ENCODE results near the gene GK. TPM values are rescaled to one million over a fixed set of nuclear protein-coding genes. Genes with fewer than 3 reads are reported as not detected.

Gene GK
- total and polyA plus RNA-seq, 4 donors: 20.2 to 84.0 (median 35.1) TPM

DNA sequence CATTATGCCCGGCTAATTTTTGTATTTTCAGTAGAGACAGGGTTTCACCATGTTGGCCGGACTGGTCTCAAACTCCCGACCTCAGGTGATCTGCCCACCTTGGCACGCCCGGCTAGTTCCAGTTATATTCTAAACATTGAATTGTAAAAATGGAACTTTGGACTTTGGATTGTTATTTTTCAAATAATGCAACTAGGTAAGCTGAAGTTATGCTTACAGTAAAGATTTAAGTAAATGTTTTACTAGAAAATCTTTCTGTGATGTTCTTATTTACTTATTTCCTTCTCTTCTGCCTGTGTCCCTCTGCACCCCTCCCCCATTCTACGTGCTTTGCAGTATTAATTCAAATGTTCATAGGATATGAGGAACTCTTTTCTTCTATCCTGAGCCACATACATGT is 26.1 kb downstream of the GK start:
- DNase-seq (no peak), ATAC-seq (ENCODE audit: insufficient read depth, low FRiP score) (no peak)
- no peaks in the 10 kb centered on the region for H3K4me1 ChIP-seq (ENCODE audit: control insufficient read depth in 5 of 5, insufficient read depth in 5 of 5, low read length in 5 of 5)
- peaks cover 0 to 4% (median 0%) of the 10 kb centered on the region in 3 donors for H3K27me3 ChIP-seq (ENCODE audit: control insufficient read depth in 3 of 3, insufficient read depth in 3 of 3, low read length in 2 of 3)
- peaks cover 0 to 1% (median 0%) of the 10 kb centered on the region in 4 donors for H3K36me3 ChIP-seq (ENCODE audit: control insufficient read depth in 4 of 4, insufficient read depth in 4 of 4, low read length in 4 of 4)
- TF ChIP-seq, protein P1, sequence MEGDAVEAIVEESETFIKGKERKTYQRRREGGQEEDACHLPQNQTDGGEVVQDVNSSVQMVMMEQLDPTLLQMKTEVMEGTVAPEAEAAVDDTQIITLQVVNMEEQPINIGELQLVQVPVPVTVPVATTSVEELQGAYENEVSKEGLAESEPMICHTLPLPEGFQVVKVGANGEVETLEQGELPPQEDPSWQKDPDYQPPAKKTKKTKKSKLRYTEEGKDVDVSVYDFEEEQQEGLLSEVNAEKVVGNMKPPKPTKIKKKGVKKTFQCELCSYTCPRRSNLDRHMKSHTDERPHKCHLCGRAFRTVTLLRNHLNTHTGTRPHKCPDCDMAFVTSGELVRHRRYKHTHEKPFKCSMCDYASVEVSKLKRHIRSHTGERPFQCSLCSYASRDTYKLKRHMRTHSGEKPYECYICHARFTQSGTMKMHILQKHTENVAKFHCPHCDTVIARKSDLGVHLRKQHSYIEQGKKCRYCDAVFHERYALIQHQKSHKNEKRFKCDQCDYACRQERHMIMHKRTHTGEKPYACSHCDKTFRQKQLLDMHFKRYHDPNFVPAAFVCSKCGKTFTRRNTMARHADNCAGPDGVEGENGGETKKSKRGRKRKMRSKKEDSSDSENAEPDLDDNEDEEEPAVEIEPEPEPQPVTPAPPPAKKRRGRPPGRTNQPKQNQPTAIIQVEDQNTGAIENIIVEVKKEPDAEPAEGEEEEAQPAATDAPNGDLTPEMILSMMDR (IDR thresholded peaks at IDR 0.05; ENCODE audit: control extremely low read depth, extremely low read depth): no peak
- no peak overlapping the region for H3K27ac ChIP-seq (ENCODE audit: low read depth in 1 of 2, low read length in 1 of 2)
- no peaks in the 10 kb centered on the region for H3K9me3 ChIP-seq (ENCODE audit: control insufficient read depth in 4 of 4, insufficient read depth in 3 of 4, low read length in 3 of 4)
- H3K4me3 ChIP-seq: no peak overlapping the region
- H3K9ac ChIP-seq (ENCODE audit: insufficient read depth in 1 of 2, low read length in 2 of 2): no peak overlapping the region
- WGBS, 2 donors: 86 to 97% methylated on average over 6 of the region's 6 CpGs

DNA sequence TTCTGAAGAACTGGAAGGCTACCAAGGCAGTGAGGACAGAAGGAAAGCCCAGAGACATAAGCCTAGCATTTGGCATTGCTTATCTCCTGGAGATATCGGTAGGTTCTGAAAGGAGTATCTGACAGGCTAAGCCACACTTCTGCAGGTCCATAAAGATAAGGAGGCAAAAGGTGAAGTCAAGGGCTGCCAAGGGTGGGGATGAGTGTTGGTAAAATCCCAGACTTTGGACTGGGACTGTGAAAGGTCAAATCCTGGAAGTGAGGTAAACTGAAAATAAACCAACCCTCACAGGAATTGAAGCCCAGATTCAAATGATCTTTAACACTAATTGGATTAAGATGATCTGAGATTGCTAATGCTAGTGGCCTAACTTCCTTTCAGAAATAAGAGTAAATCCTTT is 27.4 kb downstream of the GK start:
- H3K27ac ChIP-seq (ENCODE audit: low read depth in 1 of 2, low read length in 1 of 2): no peak overlapping the region
- no peak overlapping the region for H3K9ac ChIP-seq (ENCODE audit: insufficient read depth in 1 of 2, low read length in 2 of 2)
- H3K36me3 ChIP-seq (ENCODE audit: control insufficient read depth in 4 of 4, insufficient read depth in 4 of 4, low read length in 4 of 4): peaks cover 0 to 1% (median 0%) of the 10 kb centered on the region in 4 donors
- no peak overlapping the region for H3K4me3 ChIP-seq
- no peaks in the 10 kb centered on the region for H3K9me3 ChIP-seq (ENCODE audit: control insufficient read depth in 4 of 4, insufficient read depth in 3 of 4, low read length in 3 of 4)
- H3K4me1 ChIP-seq (ENCODE audit: control insufficient read depth in 5 of 5, insufficient read depth in 5 of 5, low read length in 5 of 5): no peaks in the 10 kb centered on the region
- ATAC-seq (ENCODE audit: insufficient read depth, low FRiP score) (no peak), DNase-seq (no peak)
- WGBS, 2 donors: 83 to 100% methylated on average over 1 of the region's 1 CpG
- TF ChIP-seq, protein P1 (IDR thresholded peaks at IDR 0.05; ENCODE audit: control extremely low read depth, extremely low read depth): no peak
- peaks cover 0 to 4% (median 0%) of the 10 kb centered on the region in 3 donors for H3K27me3 ChIP-seq (ENCODE audit: control insufficient read depth in 3 of 3, insufficient read depth in 3 of 3, low read length in 2 of 3)

GRCh38 chrX:30688641-30689040 is 35.4 kb downstream of the GK start:
- DNase-seq (no peak), ATAC-seq (ENCODE audit: insufficient read depth, low FRiP score) (no peak)
- Histone ChIP-seq H3K4me1 (ENCODE audit: control insufficient read depth in 5 of 5, insufficient read depth in 5 of 5, low read length in 5 of 5) (no peaks in the 10 kb centered on the region), H3K4me3 (no peak overlapping the region), H3K27me3 (ENCODE audit: control insufficient read depth in 3 of 3, insufficient read depth in 3 of 3, low read length in 2 of 3) (peaks cover 0 to 3% (median 0%) of the 10 kb centered on the region in 3 donors), H3K27ac (ENCODE audit: low read depth in 1 of 2, low read length in 1 of 2) (no peak overlapping the region), H3K9me3 (ENCODE audit: control insufficient read depth in 4 of 4, insufficient read depth in 3 of 4, low read length in 3 of 4) (no peaks in the 10 kb centered on the region), H3K9ac (ENCODE audit: insufficient read depth in 1 of 2, low read length in 2 of 2) (no peak overlapping the region), H3K36me3 (ENCODE audit: control insufficient read depth in 4 of 4, insufficient read depth in 4 of 4, low read length in 4 of 4) (no peaks in the 10 kb centered on the region)
- TF ChIP-seq, protein P1 (IDR thresholded peaks at IDR 0.05; ENCODE audit: control extremely low read depth, extremely low read depth): no peak
- WGBS, 2 donors: 73 to 97% methylated on average over 2 of the region's 2 CpGs

GRCh38 chrX:30689116-30689515 is 35.9 kb downstream of the GK start:
- Histone ChIP-seq H3K9me3 (ENCODE audit: control insufficient read depth in 4 of 4, insufficient read depth in 3 of 4, low read length in 3 of 4) (no peaks in the 10 kb centered on the region), H3K27me3 (ENCODE audit: control insufficient read depth in 3 of 3, insufficient read depth in 3 of 3, low read length in 2 of 3) (peaks cover 0 to 3% (median 0%) of the 10 kb centered on the region in 3 donors), H3K9ac (ENCODE audit: insufficient read depth in 1 of 2, low read length in 2 of 2) (no peak overlapping the region), H3K4me3 (no peak overlapping the region), H3K4me1 (ENCODE audit: control insufficient read depth in 5 of 5, insufficient read depth in 5 of 5, low read length in 5 of 5) (no peaks in the 10 kb centered on the region), H3K27ac (ENCODE audit: low read depth in 1 of 2, low read length in 1 of 2) (no peak overlapping the region), H3K36me3 (ENCODE audit: control insufficient read depth in 4 of 4, insufficient read depth in 4 of 4, low read length in 4 of 4) (no peaks in the 10 kb centered on the region)
- TF ChIP-seq, protein P1 (IDR thresholded peaks at IDR 0.05; ENCODE audit: control extremely low read depth, extremely low read depth): no peak
- ATAC-seq (ENCODE audit: insufficient read depth, low FRiP score) (no peak), DNase-seq (no peak)

Measured in lung (tissue), 12 donors.